ENCODE measurements around the gene POGZ. TPM values are rescaled to one million over a fixed set of nuclear protein-coding genes. Genes with fewer than 3 reads are reported as not detected.

Gene POGZ
- total RNA-seq, 1 experiment from 2014 or later, result 128 TPM

GRCh38 chr1:151478140-151478812, 19.0 kb upstream of the POGZ start:
- intact Hi-C loops (cut with micrococcal nuclease; ENCODE audit: unreplicated experiment), result no loop called here
- DNase-seq, result no peak
- CTCF ChIA-PET, result interaction anchor here (0.7 to 1.1 kb wide), 5 partner anchors 13 to 61 kb away, joined by 3 to 9 read pairs (median 4); no protein-coding TSS in a partner anchor
- no peak for TF ChIP-seq CTCF (IDR thresholded peaks at IDR 0.05; ENCODE audit: unreplicated experiment)
- Mint-ChIP-seq H3K27me3 (ENCODE audit: unreplicated experiment) (no peaks in the 10 kb centered on the region), H3K27ac (ENCODE audit: unreplicated experiment) (no peak overlapping the region), H3K9me3 (ENCODE audit: low read depth, unreplicated experiment) (no peaks in the 10 kb centered on the region), H3K36me3 (ENCODE audit: insufficient read depth, unreplicated experiment) (peaks cover 3% of the 10 kb centered on the region), H3K4me3 (ENCODE audit: low read depth, unreplicated experiment) (no peak overlapping the region), H3K4me1 (ENCODE audit: low read depth, unreplicated experiment) (peaks cover 19% of the 10 kb centered on the region)
- BruUV-seq (replicated peaks), result no TSS peak

GRCh38 chr1:151477066-151477465, 17.8 kb upstream of the POGZ start:
- no peak for DNase-seq
- no peak overlapping the region for H3K27ac Mint-ChIP-seq (ENCODE audit: unreplicated experiment)
- TF ChIP-seq CTCF (IDR thresholded peaks at IDR 0.05; ENCODE audit: unreplicated experiment), result no peak
- H3K27me3 Mint-ChIP-seq (ENCODE audit: unreplicated experiment), result no peaks in the 10 kb centered on the region
- H3K9me3 Mint-ChIP-seq (ENCODE audit: low read depth, unreplicated experiment), result no peaks in the 10 kb centered on the region
- H3K4me3 Mint-ChIP-seq (ENCODE audit: low read depth, unreplicated experiment), result no peak overlapping the region
- CTCF ChIA-PET, result no interaction called here
- peaks cover 8% of the 10 kb centered on the region for H3K36me3 Mint-ChIP-seq (ENCODE audit: insufficient read depth, unreplicated experiment)
- BruUV-seq (replicated peaks), result no TSS peak
- intact Hi-C loops (cut with micrococcal nuclease; ENCODE audit: unreplicated experiment), result no loop called here
- H3K4me1 Mint-ChIP-seq (ENCODE audit: low read depth, unreplicated experiment), result peaks cover 27% of the 10 kb centered on the region

GRCh38 chr1:151476083-151476482, 16.8 kb upstream of the POGZ start:
- TF ChIP-seq CTCF (IDR thresholded peaks at IDR 0.05; ENCODE audit: unreplicated experiment), result no peak
- intact Hi-C loops (cut with micrococcal nuclease; ENCODE audit: unreplicated experiment), result no loop called here
- H3K27me3 Mint-ChIP-seq (ENCODE audit: unreplicated experiment), result no peaks in the 10 kb centered on the region
- H3K9me3 Mint-ChIP-seq (ENCODE audit: low read depth, unreplicated experiment), result no peaks in the 10 kb centered on the region
- no peak overlapping the region for H3K4me3 Mint-ChIP-seq (ENCODE audit: low read depth, unreplicated experiment)
- H3K4me1 Mint-ChIP-seq (ENCODE audit: low read depth, unreplicated experiment), result peaks cover 27% of the 10 kb centered on the region
- no peak overlapping the region for H3K27ac Mint-ChIP-seq (ENCODE audit: unreplicated experiment)
- CTCF ChIA-PET, result interaction anchor here (1.6 kb wide), 1 partner anchor 19 kb away, joined by 4 read pairs; no protein-coding TSS in a partner anchor
- peaks cover 8% of the 10 kb centered on the region for H3K36me3 Mint-ChIP-seq (ENCODE audit: insufficient read depth, unreplicated experiment)
- BruUV-seq (replicated peaks), result no TSS peak
- DNase-seq, result no peak

- peaks cover 8% of the 10 kb centered on the region for H3K36me3 Mint-ChIP-seq (ENCODE audit: insufficient read depth, unreplicated experiment)
- peaks cover 27% of the 10 kb centered on the region for H3K4me1 Mint-ChIP-seq (ENCODE audit: low read depth, unreplicated experiment)
- BruUV-seq (replicated peaks), result no TSS peak
- no peaks in the 10 kb centered on the region for H3K9me3 Mint-ChIP-seq (ENCODE audit: low read depth, unreplicated experiment)
- CTCF ChIA-PET, result interaction anchor here (1.6 kb wide), 1 partner anchor 20 kb away, joined by 4 read pairs; no protein-coding TSS in a partner anchor
- no peak for DNase-seq
- no peak overlapping the region for H3K4me3 Mint-ChIP-seq (ENCODE audit: low read depth, unreplicated experiment)
- no peak for TF ChIP-seq CTCF (IDR thresholded peaks at IDR 0.05; ENCODE audit: unreplicated experiment)
- H3K27ac Mint-ChIP-seq (ENCODE audit: unreplicated experiment), result no peak overlapping the region
- intact Hi-C loops (cut with micrococcal nuclease; ENCODE audit: unreplicated experiment), result no loop called here
- no peaks in the 10 kb centered on the region for H3K27me3 Mint-ChIP-seq (ENCODE audit: unreplicated experiment)
Measured at GRCh38 chr1:151475175-151475574, 15.9 kb upstream of the POGZ start.

All from Calu3 (cell line).